Cardiac fibroblast (primary cell): ENCODE data around the gene CNNM4.

Experiments
- DNase-seq, 2 donors: peaks; one replicate each; pipeline versions ENCODE4 v3.0.0 to v3.0.0-alpha.2; 2010; ENCODE audit warnings: low read depth in 2 of 2
- H3K4me3 ChIP-seq, 2 donors: replicated peaks in 1 of 2; 1 replicate in 1 of 2; 2 replicates in 1 of 2; pipeline ENCODE4 v1.5.1; 2011; ENCODE audit warnings: low read depth in 2 of 2, low read length in 2 of 2, mild to moderate bottlenecking in 2 of 2, moderate library complexity in 1 of 2
- CTCF ChIP-seq: IDR thresholded peaks from one replicate; pipeline ENCODE4 v1.5.1; 2011; ENCODE audit warnings: low read depth, mild to moderate bottlenecking, low read length, inconsistent platforms

The CNNM4 gene

GRCh38 chr2:96816836-96817702 lies 56.4 kb downstream of the CNNM4 start:
- DNase-seq: peak; percentile 19 to 39
- TF ChIP-seq CTCF: no peak
- peak overlapping the region; percentile 50 to 66 for H3K4me3 ChIP-seq

- H3K4me3 ChIP-seq: no peak overlapping the region
- no peak for TF ChIP-seq CTCF
- no peak for DNase-seq
Observed at GRCh38 chr2:96817882-96818281, 57.2 kb downstream of the CNNM4 start.

- H3K4me3 ChIP-seq: no peak overlapping the region
- DNase-seq: no peak
- TF ChIP-seq CTCF: no peak
Observed at GRCh38 chr2:96819128-96819875, 58.6 kb downstream of the CNNM4 start.

- no peak for TF ChIP-seq CTCF
- no peak for DNase-seq
- no peak overlapping the region for H3K4me3 ChIP-seq
Observed at GRCh38 chr2:96819876-96820511, 59.3 kb downstream of the CNNM4 start.

- no peak for DNase-seq
- no peak overlapping the region for H3K4me3 ChIP-seq
- no peak for TF ChIP-seq CTCF
Observed at GRCh38 chr2:96821113-96821675, 60.5 kb downstream of the CNNM4 start.

GRCh38 chr2:96822786-96823185 lies 62.1 kb downstream of the CNNM4 start:
- H3K4me3 ChIP-seq: no peak overlapping the region
- no peak for TF ChIP-seq CTCF
- no peak for DNase-seq
